GM19397 (cell line): ENCODE results near the gene HBG2.

Source experiments
- ATAC-seq: cut with Tn5 transposase; IDR thresholded peaks from one replicate; pipeline ENCODE4 v1.9.1; 2021; ENCODE audit warnings: mild to moderate bottlenecking, moderate library complexity; ENCODE audit not compliant: unreplicated experiment

Gene HBG2

DNA sequence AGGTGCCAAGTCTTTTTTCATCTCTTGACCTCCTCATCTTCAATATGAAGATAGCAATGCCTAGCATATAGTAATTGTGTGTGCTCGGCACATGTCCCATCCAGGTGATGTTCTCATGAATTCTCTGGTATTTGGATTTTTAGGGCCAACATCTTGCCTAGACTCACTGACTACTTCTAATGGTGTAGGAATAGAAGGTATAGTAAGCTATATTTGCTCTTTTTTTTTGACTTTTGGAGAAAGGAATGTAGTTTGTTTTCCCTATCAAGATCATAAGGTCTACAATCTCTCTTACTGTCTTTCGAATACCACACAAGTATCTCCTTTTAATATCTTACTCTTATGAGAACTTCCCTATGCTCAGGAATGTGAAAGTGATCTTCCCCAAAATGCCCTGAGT, 23.5 kb downstream of the HBG2 start:
- ATAC-seq = no peak

DNA sequence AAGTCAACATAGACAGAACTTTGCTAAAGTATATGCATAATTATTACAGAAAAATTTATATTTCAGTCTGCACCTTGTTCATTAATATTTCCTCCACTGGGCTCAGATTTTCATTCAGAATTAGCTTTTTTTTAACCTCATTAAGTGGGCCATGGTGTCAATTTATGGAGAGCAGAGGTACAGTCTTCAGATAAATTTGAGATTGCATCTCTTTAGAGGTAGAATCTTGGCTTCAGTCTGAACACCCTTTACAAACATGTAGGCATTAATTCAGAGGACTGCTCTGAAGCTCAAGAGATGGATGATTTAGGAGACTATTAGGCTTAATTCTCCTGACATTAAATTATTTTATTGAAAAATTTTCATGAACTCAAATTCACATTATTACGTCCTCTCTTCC, 24.3 kb downstream of the HBG2 start:
- ATAC-seq = no peak

DNA sequence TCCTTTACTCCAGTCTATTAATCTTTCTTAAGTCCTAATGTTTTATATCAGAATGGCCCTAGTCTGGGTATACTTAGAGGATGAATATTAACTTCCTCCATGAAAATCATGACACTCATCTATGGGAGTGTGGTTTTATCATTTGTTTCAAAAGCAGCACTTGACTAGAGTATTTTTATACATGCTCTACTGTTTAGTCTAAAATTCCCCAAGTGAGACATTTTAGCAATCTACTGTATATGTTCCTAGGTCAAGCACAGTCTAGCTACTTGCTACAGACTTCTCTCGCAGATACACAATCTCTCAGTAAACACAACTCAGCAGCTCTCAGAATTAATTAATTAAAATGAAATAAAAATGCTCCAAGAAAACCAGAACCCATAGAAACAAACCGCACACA, 24.8 kb downstream of the HBG2 start:
- ATAC-seq = no peak

DNA sequence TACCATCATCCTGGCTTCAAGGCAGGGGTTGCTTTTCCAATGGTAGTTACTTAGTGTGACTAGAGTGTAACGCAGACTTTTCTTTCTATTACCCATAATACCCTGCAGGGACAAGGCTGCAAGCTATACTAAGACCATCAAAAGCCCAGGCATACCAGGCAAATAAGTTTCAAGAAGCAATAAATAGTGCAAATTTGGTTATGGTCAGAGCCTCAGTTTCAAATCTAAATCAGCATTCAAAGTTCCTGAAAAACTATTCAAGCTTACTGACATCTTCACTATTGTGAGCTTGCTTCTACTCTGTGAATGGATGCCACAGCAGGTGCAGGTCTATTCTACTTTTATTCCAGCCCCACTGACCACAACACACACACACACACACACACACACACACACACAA, 25.2 kb downstream of the HBG2 start:
- no peak for ATAC-seq

DNA sequence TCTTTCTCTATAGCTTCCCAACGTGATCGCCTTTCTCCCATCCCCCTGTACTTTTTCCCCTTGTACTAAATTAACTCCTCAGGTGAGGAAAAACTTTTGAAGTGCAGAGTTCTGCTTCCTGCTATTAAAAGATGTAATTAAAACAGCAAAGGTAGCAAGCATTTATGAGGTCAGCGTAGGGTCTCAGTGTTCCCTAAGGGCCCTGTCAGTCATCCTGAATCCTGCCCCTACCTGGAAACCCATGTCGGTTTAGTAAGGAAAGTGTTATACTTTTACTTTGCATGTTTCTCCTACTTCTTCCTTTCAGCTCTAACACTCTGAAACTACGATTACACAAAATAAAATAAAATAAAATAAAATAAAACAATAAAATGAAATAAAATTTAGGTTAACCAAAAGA, 26.5 kb downstream of the HBG2 start:
- no peak for ATAC-seq

DNA sequence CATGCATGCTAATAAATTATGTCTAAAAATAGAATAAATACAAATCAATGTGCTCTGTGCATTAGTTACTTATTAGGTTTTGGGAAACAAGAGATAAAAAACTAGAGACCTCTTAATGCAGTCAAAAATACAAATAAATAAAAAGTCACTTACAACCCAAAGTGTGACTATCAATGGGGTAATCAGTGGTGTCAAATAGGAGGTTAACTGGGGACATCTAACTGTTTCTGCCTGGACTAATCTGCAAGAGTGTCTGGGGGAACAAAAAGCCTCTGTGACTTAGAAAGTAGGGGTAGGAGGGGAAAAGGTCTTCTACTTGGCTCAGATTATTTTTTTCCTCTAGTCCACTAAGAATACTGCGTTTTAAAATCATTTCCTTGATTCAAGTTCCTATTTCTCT, 26.9 kb downstream of the HBG2 start:
- ATAC-seq = no peak

DNA sequence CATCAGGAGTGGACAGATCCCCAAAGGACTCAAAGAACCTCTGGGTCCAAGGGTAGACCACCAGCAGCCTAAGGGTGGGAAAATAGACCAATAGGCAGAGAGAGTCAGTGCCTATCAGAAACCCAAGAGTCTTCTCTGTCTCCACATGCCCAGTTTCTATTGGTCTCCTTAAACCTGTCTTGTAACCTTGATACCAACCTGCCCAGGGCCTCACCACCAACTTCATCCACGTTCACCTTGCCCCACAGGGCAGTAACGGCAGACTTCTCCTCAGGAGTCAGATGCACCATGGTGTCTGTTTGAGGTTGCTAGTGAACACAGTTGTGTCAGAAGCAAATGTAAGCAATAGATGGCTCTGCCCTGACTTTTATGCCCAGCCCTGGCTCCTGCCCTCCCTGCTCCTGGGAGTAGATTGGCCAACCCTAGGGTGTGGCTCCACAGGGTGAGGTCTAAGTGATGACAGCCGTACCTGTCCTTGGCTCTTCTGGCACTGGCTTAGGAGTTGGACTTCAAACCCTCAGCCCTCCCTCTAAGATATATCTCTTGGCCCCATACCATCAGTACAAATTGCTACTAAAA, 27.8 kb downstream of the HBG2 start, which contains the start of gene HBB:
TSS of gene HBB (minus strand) at position 340 of the 579 bp plus-strand sequence. CDS start at position 290, 50 bp downstream.
- ATAC-seq = no peak

DNA sequence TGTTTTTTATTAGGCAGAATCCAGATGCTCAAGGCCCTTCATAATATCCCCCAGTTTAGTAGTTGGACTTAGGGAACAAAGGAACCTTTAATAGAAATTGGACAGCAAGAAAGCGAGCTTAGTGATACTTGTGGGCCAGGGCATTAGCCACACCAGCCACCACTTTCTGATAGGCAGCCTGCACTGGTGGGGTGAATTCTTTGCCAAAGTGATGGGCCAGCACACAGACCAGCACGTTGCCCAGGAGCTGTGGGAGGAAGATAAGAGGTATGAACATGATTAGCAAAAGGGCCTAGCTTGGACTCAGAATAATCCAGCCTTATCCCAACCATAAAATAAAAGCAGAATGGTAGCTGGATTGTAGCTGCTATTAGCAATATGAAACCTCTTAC, 29.1 kb downstream of the HBG2 start:
- ATAC-seq = no peak

DNA sequence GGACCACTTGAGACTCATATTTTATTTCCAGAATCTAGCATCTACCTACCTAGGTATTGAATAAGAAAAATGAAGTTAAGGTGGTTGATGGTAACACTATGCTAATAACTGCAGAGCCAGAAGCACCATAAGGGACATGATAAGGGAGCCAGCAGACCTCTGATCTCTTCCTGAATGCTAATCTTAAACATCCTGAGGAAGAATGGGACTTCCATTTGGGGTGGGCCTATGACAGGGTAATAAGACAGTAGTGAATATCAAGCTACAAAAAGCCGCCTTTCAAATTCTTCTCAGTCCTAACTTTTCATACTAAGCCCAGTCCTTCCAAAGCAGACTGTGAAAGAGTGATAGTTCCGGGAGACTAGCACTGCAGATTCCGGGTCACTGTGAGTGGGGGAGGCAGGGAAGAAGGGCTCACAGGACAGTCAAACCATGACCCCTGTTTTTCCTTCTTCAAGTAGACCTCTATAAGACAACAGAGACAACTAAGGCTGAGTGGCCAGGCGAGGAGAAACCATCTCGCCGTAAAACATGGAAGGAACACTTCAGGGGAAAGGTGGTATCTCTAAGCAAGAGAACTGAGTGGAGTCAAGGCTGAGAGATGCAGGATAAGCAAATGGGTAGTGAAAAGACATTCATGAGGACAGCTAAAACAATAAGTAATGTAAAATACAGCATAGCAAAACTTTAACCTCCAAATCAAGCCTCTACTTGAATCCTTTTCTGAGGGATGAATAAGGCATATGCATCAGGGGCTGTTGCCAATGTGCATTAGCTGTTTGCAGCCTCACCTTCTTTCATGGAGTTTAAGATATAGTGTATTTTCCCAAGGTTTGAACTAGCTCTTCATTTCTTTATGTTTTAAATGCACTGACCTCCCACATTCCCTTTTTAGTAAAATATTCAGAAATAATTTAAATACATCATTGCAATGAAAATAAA, 29.8 kb downstream of the HBG2 start:
- no peak for ATAC-seq

DNA sequence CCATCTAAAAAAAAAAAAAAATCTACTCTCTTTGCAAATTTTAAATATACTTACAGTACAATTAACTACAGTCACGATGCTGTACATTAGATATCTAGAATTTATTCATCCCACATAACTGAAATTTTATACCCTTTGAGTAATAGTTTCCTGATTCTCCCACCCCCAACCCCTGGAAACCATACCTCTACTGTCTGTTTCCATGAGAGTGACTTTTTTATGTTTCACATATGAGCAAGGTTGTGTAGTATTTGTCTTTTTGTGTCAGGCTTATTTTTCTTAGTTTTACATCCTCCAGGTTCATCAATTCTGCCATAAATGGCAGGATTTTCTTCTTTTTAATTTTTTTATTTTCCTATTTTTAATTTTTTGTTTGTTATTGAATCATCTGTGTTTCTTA, 30.9 kb downstream of the HBG2 start:
- ATAC-seq = no peak

DNA sequence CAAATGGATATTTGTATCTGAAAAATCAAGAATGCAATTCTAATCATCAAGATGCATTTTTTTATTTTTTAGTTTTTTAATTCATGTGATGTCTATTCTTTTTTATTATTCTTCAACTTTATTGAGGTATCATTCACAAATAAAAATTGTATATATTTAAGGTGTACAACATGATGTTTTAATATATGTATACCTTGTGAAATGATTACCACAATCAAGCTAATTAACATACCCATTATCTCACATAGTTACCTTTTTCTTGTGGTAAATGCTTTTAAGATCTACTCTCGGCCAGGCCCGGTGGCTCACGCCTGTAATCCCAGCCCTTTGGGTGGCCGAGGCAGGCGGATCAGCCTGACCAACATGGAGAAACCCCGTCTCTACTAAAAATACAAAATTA, 31.4 kb downstream of the HBG2 start:
- no peak for ATAC-seq

DNA sequence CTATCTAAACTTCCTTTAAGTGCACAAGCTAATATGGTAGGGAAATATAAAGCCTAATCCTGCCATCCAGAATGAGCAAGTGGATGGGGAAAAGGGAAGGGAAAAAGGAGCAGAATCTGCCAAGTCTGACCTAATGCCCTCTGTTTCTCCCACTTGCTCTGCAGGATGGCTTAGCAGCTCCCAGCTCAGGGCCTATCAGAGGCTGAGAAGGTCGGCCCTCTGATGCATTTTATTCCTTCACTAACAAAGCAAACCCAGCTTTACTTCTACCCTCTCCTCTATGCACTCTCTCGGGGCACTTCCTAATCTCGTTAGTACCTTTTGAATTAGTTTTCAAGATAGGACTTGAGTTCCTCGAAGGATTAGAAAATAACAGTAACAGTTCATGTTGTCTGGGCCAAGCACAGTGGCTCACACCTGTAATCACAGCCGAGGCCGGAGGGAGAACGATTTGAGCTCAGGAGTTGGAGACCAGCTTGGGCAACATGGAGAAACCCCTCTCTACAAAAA, 44.1 kb downstream of the HBG2 start:
- ATAC-seq = no peak

DNA sequence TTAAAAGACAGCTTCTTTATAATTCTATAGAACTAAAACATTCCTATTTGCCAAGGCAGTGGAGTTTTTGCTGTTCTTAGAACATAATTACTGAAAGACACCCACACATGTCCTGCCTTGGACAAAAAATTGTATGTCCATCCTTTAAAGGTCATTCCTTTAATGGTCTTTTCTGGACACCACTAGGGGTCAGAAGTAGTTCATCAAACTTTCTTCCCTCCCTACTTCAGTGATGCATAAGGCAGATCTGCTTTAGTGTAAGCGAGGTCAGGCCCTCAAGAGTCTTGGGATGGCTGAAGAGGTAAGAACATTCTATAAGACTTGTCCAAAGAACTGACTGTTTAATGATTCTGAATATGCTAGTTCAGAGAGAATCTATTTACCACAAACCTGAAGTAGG, 49.8 kb downstream of the HBG2 start:
- ATAC-seq = no peak

DNA sequence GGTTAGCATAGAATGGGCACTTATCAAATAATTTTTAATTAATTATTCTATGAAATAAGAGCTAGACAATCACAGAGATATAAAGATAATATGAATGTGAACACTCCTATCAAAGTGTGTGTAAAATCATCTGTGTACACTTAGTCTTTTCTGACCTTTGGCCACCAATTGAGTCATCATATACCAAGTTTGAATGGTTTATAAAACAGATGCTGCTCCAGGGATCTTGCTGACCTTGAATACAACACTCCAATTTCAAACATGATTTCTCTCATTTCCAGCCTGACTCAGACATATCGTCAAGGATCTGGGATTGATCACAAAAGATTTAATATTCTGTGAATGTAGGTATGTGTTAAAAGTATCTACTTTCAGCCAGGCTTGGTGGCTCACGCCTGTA, 51.2 kb downstream of the HBG2 start:
- ATAC-seq = no peak
